GM12878 (cell line): ENCODE data around the gene AMDHD2. TPM values are rescaled to one million over a fixed set of nuclear protein-coding genes. Genes with fewer than 3 reads are reported as not detected.

Experiments
- ATAC-seq: fragments of 200-7000 bp; cut with Tn5 transposase; 3 replicates; pipeline ENCODE4 v1.9.1; 2020; ENCODE audit warnings: mild to moderate bottlenecking, moderate library complexity
- BruUV-seq: library from RNA; stranded (reverse); fragments of 400-500 nt; replicated peaks from 2 replicates; lab custom pipeline; 2021; lab: Mats Ljungman, UMichigan
- CTCF ChIA-PET: fragments of 300-600 bp; sonication (Branson Sonifier 250); formaldehyde crosslinking; extraction: SDS; loops from one replicate; lab custom pipeline; 2021; ENCODE audit warnings: inconsistent platforms; lab: Yijun Ruan, JAX
- POLR2A ChIA-PET: fragments of 350-600 bp; formaldehyde crosslinking; extraction: SDS; loops from one replicate; lab custom pipeline; 2021; ENCODE audit warnings: inconsistent platforms; lab: Charles Lee
- RAD21 ChIA-PET: fragments of 300-600 bp; sonication (Branson Sonifier 250); formaldehyde crosslinking; loops from one replicate; lab custom pipeline; 2023; ENCODE audit warnings: antibody characterized with exemption; ENCODE audit not compliant: unreplicated experiment; lab: Charles Lee
- SMC1A ChIA-PET: fragments of 300-600 bp; sonication (Branson Sonifier 250); formaldehyde crosslinking; loops from one replicate; lab custom pipeline; 2023; ENCODE audit not compliant: unreplicated experiment, uncharacterized antibody; lab: Charles Lee
- DNase-seq: peaks from one replicate; pipeline ENCODE4 v3.0.0-alpha.2; 2011; ENCODE audit warnings: low read depth, low spot score
- FAIRE-seq: peaks from 3 replicates; lab custom pipeline; 2011; peaks lifted over from hg19 to GRCh38; lab: Jason Lieb, UNC
- H2AFZ ChIP-seq: 2 replicates; pipeline ENCODE4 v1.6.0; 2011; ENCODE audit warnings: low read depth, low read length, control low read depth; ENCODE audit not compliant: control insufficient read depth
- H3K27ac ChIP-seq: 2 replicates; pipeline ENCODE4 v1.5.1; 2011; ENCODE audit warnings: control low read depth; ENCODE audit not compliant: control insufficient read depth, insufficient read depth
- H3K27me3 ChIP-seq, 2 experiments: replicated peaks in 1 of 2; 2 replicates each; pipeline versions ENCODE4 v1.6.0 to v1.6.1; 2011; ENCODE audit warnings: low read length in 1 of 2; ENCODE audit not compliant: control insufficient read depth in 2 of 2, insufficient read depth in 2 of 2
- H3K36me3 ChIP-seq, 2 experiments: 2 replicates each; pipeline ENCODE4 v1.5.1; 2011; ENCODE audit warnings: low read length in 1 of 2; ENCODE audit not compliant: control insufficient read depth in 2 of 2, insufficient read depth in 2 of 2
- H3K4me1 ChIP-seq: 2 replicates; pipeline ENCODE4 v1.6.1; 2011; ENCODE audit warnings: mild to moderate bottlenecking, low read length, moderate library complexity, mixed read lengths; ENCODE audit not compliant: control insufficient read depth, insufficient read depth
- H3K4me2 ChIP-seq: 2 replicates; pipeline ENCODE4 v1.6.0; 2011; ENCODE audit warnings: control low read depth; ENCODE audit not compliant: control insufficient read depth, insufficient read depth
- H3K4me3 ChIP-seq: fragments of 200-600 bp; sonication (generic); 2 replicates; pipeline ENCODE4 v1.5.1; 2016
- H3K79me2 ChIP-seq: 2 replicates; pipeline ENCODE4 v1.6.0; 2011; ENCODE audit warnings: low read length; ENCODE audit not compliant: control insufficient read depth, insufficient read depth
- H3K9ac ChIP-seq: 2 replicates; pipeline ENCODE4 v1.8.0; 2011; ENCODE audit warnings: low read length, control low read depth, mixed read lengths; ENCODE audit not compliant: control insufficient read depth, insufficient read depth
- H3K9me3 ChIP-seq: replicated peaks from 3 replicates; pipeline ENCODE4 v1.5.1; 2011; ENCODE audit warnings: mild to moderate bottlenecking, low read length; ENCODE audit not compliant: control insufficient read depth, insufficient read depth
- H4K20me1 ChIP-seq: 2 replicates; pipeline ENCODE4 v1.6.0; 2011; ENCODE audit not compliant: control insufficient read depth, insufficient read depth
- IKZF2 ChIP-seq, 2 experiments: fragments of 450-650 bp; IDR thresholded peaks; 2 replicates each; pipeline ENCODE4 v1.6.1; 2017; ENCODE audit warnings: mild to moderate bottlenecking in 2 of 2, moderate library complexity in 2 of 2
- MTA2 ChIP-seq: fragments of 450-650 bp; IDR thresholded peaks from 2 replicates; pipeline ENCODE4 v1.6.1; 2016; ENCODE audit warnings: low read depth, mild to moderate bottlenecking, moderate library complexity
- NR2C2 ChIP-seq: IDR thresholded peaks from 2 replicates; pipeline ENCODE4 v1.6.1; 2011; ENCODE audit warnings: borderline replicate concordance, low read depth; ENCODE audit not compliant: control insufficient read depth, insufficient read length
- RAD51 ChIP-seq: fragments of 450-650 bp; IDR thresholded peaks from 2 replicates; pipeline ENCODE4 v1.6.1; 2016; ENCODE audit warnings: moderate library complexity, mild to moderate bottlenecking, inconsistent platforms
- RFX5 ChIP-seq: IDR thresholded peaks from 2 replicates; pipeline ENCODE4 v1.6.1; 2011; ENCODE audit warnings: low read depth, low read length, improper control_type of control experiment
- ZNF24 ChIP-seq: fragments of 450-650 bp; IDR thresholded peaks from 2 replicates; pipeline ENCODE4 v1.6.1; 2017; ENCODE audit warnings: antibody characterized with exemption, mild to moderate bottlenecking
- WGBS: methylation state at CpG from one replicate; pipeline ENCODE4 v1.1.6; 2016; ENCODE audit warnings: low lambda C conversion rate; ENCODE audit not compliant: insufficient replicate concordance, insufficient coverage; ENCODE audit errors: missing lambda C conversion rate; 5-methylcytosine and 5-hydroxymethylcytosine counted together
- in situ Hi-C: fragments of 300-500 bp; cut with MboI; formaldehyde crosslinking; loops from 9 replicates; pipeline ENCODE4 v1.14.3; 2018; ENCODE audit warnings: mixed read lengths
- intact Hi-C: fragments of 100-400 bp; cut with micrococcal nuclease; formaldehyde crosslinking; loops from one replicate; pipeline ENCODE4 v1.14.2; 2022; ENCODE audit not compliant: unreplicated experiment
- polyA plus RNA-seq, 11 experiments: library from polyadenylated mRNA; depleted of rRNA in 4 of 11; unstranded in 6 of 11; stranded (reverse) in 5 of 11; fragments of >200 nt; fragmentation: Nextera tagmentation in 4 of 11; fragmentation: Illumina TruSeq in 1 of 11; extraction: Ambion mirVana in 4 of 11; extraction: Trizol in 1 of 11; gene quantifications; 1 replicate in 1 of 11; 2 replicates in 10 of 11; pipeline versions ENCODE4 v1.2.1 to v1.2.3, GENCODE V29; 2011 to 2016; ENCODE audit warnings: inconsistent platforms in 2 of 11, missing spikeins in 2 of 11, low read depth in 1 of 11
- total RNA-seq, 4 experiments: library from RNA; depleted of rRNA in 3 of 4; stranded (reverse); fragments of >200 nt in 3 of 4; fragmentation: Illumina TruSeq in 1 of 4; extraction: Trizol in 1 of 4; gene quantifications; 2 replicates each; pipeline versions ENCODE4 v1.2.1 to v1.2.3, GENCODE V29; 2013 to 2021
- TF ChIP-seq, protein P1 (sequence below): IDR thresholded peaks from 2 replicates; pipeline ENCODE4 v1.6.1; 2012; ENCODE audit warnings: low read depth, low read length, improper control_type of control experiment
- TF ChIP-seq, protein P2 (sequence below): IDR thresholded peaks from 2 replicates; pipeline ENCODE4 v1.6.1; 2012; ENCODE audit warnings: low read depth, low read length, improper control_type of control experiment

AMDHD2 gene
- total and polyA plus RNA-seq, 10 of the 15 experiments (the other 5 are each of a cell fraction or from before 2014, with no cell fraction given), result 0.60 to 41.8 (median 24.3) TPM; not detected in 1

DNA sequence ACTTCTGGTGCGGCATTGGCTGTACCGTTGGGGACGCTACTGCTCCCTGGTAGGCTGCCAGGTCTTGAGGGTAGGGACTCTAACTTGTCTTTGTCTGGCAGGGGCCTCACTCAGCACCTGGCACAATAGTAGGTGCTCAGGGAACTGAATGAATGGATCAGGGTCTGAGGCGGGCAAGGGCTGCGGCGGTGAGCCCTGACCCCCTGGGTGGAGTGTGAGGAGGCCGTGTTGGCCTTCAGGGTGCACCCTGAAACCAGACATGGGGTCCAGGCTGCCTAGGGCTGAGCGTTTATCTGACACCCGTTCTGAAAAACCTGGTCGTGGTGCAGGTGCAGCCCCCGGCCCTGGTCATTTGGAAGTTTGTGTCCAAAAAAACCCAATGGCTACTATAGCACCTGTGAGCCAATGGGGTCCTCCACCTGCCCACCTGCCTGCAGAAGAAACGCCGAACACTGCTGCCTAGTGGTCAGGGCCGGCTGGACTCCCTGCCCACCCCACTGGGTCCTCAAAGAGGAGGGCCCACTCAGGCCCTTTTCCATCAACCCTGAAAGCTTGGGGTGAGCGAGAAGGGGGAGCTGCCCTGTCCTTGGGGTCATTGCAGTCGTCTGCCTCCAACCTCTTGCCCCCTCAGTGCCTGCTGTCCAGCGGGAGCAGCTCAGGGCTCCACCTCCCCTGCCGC, 11.3 kb upstream of the AMDHD2 start:
- Histone ChIP-seq H3K9ac (no peak overlapping the region), H3K79me2 (peaks cover under 1% of the 10 kb centered on the region), H2AFZ (no peak overlapping the region), H3K27me3 (no peaks in the 10 kb centered on the region), H3K4me3 (no peak overlapping the region), H3K4me1 (peaks cover 38% of the 10 kb centered on the region), H4K20me1 (no peaks in the 10 kb centered on the region), H3K36me3 (no peaks in the 10 kb centered on the region; a peak in 1 of 4 replicates), H3K9me3 (no peaks in the 10 kb centered on the region), H3K27ac (no peak overlapping the region), H3K4me2 (no peak overlapping the region)
- BruUV-seq, result no TSS peak
- DNase-seq, result no peak
- intact Hi-C loops, result loop anchor here (5.0 to 10.0 kb wide), 2 partner anchors 42 to 244 kb away; partner anchors contain the start of gene RNPS1
- FAIRE-seq, result no peak
- RAD21 ChIA-PET, result interaction anchor here (1.2 to 2.3 kb wide), 2 partner anchors 8 to 78 kb away, joined by 3 to 11 read pairs; no protein-coding TSS in a partner anchor
- SMC1A ChIA-PET, result interaction anchor here (0.8 to 1.4 kb wide), 2 partner anchors 21 to 39 kb away, joined by 3 read pairs; no protein-coding TSS in a partner anchor
- 82% methylated on average over 18 of the region's 18 CpGs for WGBS
- TF ChIP-seq NR2C2, result no peak
- TF ChIP-seq, protein P1, sequence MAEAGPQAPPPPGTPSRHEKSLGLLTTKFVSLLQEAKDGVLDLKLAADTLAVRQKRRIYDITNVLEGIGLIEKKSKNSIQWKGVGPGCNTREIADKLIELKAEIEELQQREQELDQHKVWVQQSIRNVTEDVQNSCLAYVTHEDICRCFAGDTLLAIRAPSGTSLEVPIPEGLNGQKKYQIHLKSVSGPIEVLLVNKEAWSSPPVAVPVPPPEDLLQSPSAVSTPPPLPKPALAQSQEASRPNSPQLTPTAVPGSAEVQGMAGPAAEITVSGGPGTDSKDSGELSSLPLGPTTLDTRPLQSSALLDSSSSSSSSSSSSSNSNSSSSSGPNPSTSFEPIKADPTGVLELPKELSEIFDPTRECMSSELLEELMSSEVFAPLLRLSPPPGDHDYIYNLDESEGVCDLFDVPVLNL, result no peak
- TF ChIP-seq RFX5, result no peak
- no peak for TF ChIP-seq IKZF2 (IDR thresholded peaks at IDR 0.05)
- TF ChIP-seq, protein P2, sequence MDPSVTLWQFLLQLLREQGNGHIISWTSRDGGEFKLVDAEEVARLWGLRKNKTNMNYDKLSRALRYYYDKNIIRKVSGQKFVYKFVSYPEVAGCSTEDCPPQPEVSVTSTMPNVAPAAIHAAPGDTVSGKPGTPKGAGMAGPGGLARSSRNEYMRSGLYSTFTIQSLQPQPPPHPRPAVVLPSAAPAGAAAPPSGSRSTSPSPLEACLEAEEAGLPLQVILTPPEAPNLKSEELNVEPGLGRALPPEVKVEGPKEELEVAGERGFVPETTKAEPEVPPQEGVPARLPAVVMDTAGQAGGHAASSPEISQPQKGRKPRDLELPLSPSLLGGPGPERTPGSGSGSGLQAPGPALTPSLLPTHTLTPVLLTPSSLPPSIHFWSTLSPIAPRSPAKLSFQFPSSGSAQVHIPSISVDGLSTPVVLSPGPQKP, result no peak
- TF ChIP-seq ZNF24, result no peak
- TF ChIP-seq RAD51, result no peak
- no peak for TF ChIP-seq MTA2
- POLR2A ChIA-PET, result interaction anchor here (1.1 to 2.5 kb wide), 4 partner anchors 11 to 79 kb away, joined by 3 to 8 read pairs (median 4); partner anchors contain the start of genes AMDHD2 and TBC1D24
- CTCF ChIA-PET, result interaction anchor here (0.6 to 2.5 kb wide), 5 partner anchors 36 to 359 kb away, joined by 3 to 7 read pairs (median 4); no protein-coding TSS in a partner anchor
- ATAC-seq, result no peak
- in situ Hi-C loops, result loop anchor here (5.0 kb wide), 1 partner anchor 77 kb away; no protein-coding TSS in a partner anchor
